ENCODE measurements around the gene STX8. TPM values are rescaled to one million over a fixed set of nuclear protein-coding genes. Genes with fewer than 3 reads are reported as not detected.

Gene STX8
- polyA plus RNA-seq, 1 experiment, result 44.7 TPM

GRCh38 chr17:9220398-9221146, 355.0 kb downstream of the STX8 start:
- no peak for DNase-seq (ENCODE audit: low read depth)
- Histone ChIP-seq H3K27me3 (ENCODE audit: control insufficient read depth, insufficient read depth, low read length) (no peaks in the 10 kb centered on the region), H3K4me3 (ENCODE audit: low read depth, low read length) (no peak overlapping the region), H3K36me3 (ENCODE audit: control insufficient read depth, insufficient read depth, low read length) (no peaks in the 10 kb centered on the region)
- ChIA-PET POLR2A (no interaction called here), CTCF (interaction anchor here (1.1 kb wide), 2 partner anchors 8 to 228 kb away, joined by 3 read pairs; no protein-coding TSS in a partner anchor)
- TF ChIP-seq CTCF (IDR thresholded peaks at IDR 0.05; ENCODE audit: insufficient read depth, low read depth, low read length), result no peak

- DNase-seq (ENCODE audit: low read depth), result no peak
- POLR2A ChIA-PET, result no interaction called here
- H3K4me3 ChIP-seq (ENCODE audit: low read depth, low read length), result no peak overlapping the region
- CTCF ChIA-PET, result interaction anchor here (1.0 to 1.1 kb wide), 2 partner anchors 9 to 14 kb away, joined by 3 read pairs; no protein-coding TSS in a partner anchor
- no peaks in the 10 kb centered on the region for H3K36me3 ChIP-seq (ENCODE audit: control insufficient read depth, insufficient read depth, low read length)
- no peak for TF ChIP-seq CTCF (IDR thresholded peaks at IDR 0.05; ENCODE audit: insufficient read depth, low read depth, low read length)
- no peaks in the 10 kb centered on the region for H3K27me3 ChIP-seq (ENCODE audit: control insufficient read depth, insufficient read depth, low read length)
Observed at GRCh38 chr17:9219631-9220397, 355.8 kb downstream of the STX8 start.

- no peak for DNase-seq (ENCODE audit: low read depth)
- H3K36me3 ChIP-seq (ENCODE audit: control insufficient read depth, insufficient read depth, low read length), result no peaks in the 10 kb centered on the region
- no peak overlapping the region for H3K4me3 ChIP-seq (ENCODE audit: low read depth, low read length)
- ChIA-PET CTCF (interaction anchor here (0.7 to 1.0 kb wide), 2 partner anchors 13 to 48 kb away, joined by 3 to 4 read pairs; no protein-coding TSS in a partner anchor), POLR2A (no interaction called here)
- no peaks in the 10 kb centered on the region for H3K27me3 ChIP-seq (ENCODE audit: control insufficient read depth, insufficient read depth, low read length)
- TF ChIP-seq CTCF (IDR thresholded peaks at IDR 0.05; ENCODE audit: insufficient read depth, low read depth, low read length), result no peak
Observed at GRCh38 chr17:9218911-9219310, 356.7 kb downstream of the STX8 start.

GRCh38 chr17:9218064-9218635, 357.5 kb downstream of the STX8 start:
- no peak overlapping the region for H3K4me3 ChIP-seq (ENCODE audit: low read depth, low read length)
- no peak for DNase-seq (ENCODE audit: low read depth)
- H3K36me3 ChIP-seq (ENCODE audit: control insufficient read depth, insufficient read depth, low read length), result no peaks in the 10 kb centered on the region
- H3K27me3 ChIP-seq (ENCODE audit: control insufficient read depth, insufficient read depth, low read length), result no peaks in the 10 kb centered on the region
- TF ChIP-seq CTCF (IDR thresholded peaks at IDR 0.05; ENCODE audit: insufficient read depth, low read depth, low read length), result no peak
- ChIA-PET POLR2A (no interaction called here), CTCF (interaction anchor here (1.2 to 1.6 kb wide), 2 partner anchors 8 to 12 kb away, joined by 3 read pairs; no protein-coding TSS in a partner anchor)
